HCT116 (cell line): ENCODE data around the gene TOR4A. TPM values are rescaled to one million over a fixed set of nuclear protein-coding genes. Genes with fewer than 3 reads are reported as not detected.

Source experiments
- ATAC-seq: fragments of 200-7000 bp; cut with Tn5 transposase; 2 replicates; pipeline ENCODE4 v1.9.1; 2020; ENCODE audit warnings: mild to moderate bottlenecking, moderate library complexity
- BruUV-seq: library from RNA; stranded (reverse); fragments of 400-500 nt; replicated peaks from 2 replicates; lab custom pipeline; 2021; lab: Mats Ljungman, UMichigan
- CTCF ChIA-PET: fragments of 300-600 bp; sonication (Branson Sonifier 250); formaldehyde crosslinking; loops from one replicate; lab custom pipeline; 2021; ENCODE audit warnings: antibody characterized with exemption; lab: Charles Lee
- POLR2A ChIA-PET: fragments of 300-600, 350-600 bp; sonication (Branson Sonifier 250); formaldehyde crosslinking; loops from one replicate; lab custom pipeline; 2021; ENCODE audit warnings: antibody characterized with exemption; lab: Charles Lee
- RAD21 ChIA-PET, 2 experiments: fragments of 300-600 bp; sonication (Branson Sonifier 250); formaldehyde crosslinking; loops; one replicate each; lab custom pipeline; 2023; ENCODE audit warnings: low total read pairs in 2 of 2; ENCODE audit not compliant: uncharacterized antibody in 2 of 2, unreplicated experiment in 2 of 2, low non-redundant PET in 1 of 2; lab: Charles Lee
- DNase-seq: peaks from one replicate; pipeline ENCODE4 v3.0.0-alpha.2; 2010; ENCODE audit warnings: low read depth, low spot score
- H2AFZ ChIP-seq: fragments of 200-600 bp; shearing (Covaris generic), sonication (generic); 2 replicates; pipeline ENCODE4 v1.6.1; 2017; ENCODE audit warnings: low read depth, mixed run types, mixed read lengths, antibody characterized with exemption, low read length; ENCODE audit not compliant: poor library complexity, severe bottlenecking
- H3K27ac ChIP-seq: 2 replicates; pipeline ENCODE4 v1.5.1; 2012; ENCODE audit warnings: low read depth, low read length
- H3K27me3 ChIP-seq: fragments of 200-600 bp; sonication (generic); 2 replicates; pipeline ENCODE4 v1.6.1; 2016; ENCODE audit warnings: mixed run types, low read length, mixed read lengths; ENCODE audit not compliant: insufficient read depth
- H3K36me3 ChIP-seq, 2 experiments: fragments of 200-500 bp in 1 of 2; fragments of 200-600 bp in 1 of 2; sonication (Bioruptor generic) in 1 of 2; sonication (generic) in 1 of 2; 2 replicates each; pipeline versions ENCODE4 v1.5.1 to v1.6.1; 2014 to 2016; ENCODE audit warnings: low read length in 2 of 2, inconsistent platforms in 1 of 2, mixed read lengths in 1 of 2, mixed run types in 1 of 2; ENCODE audit not compliant: insufficient read depth in 2 of 2, control insufficient read depth in 1 of 2
- H3K4me1 ChIP-seq, 2 experiments: fragments of 200-600 bp in 1 of 2; sonication (generic) in 1 of 2; 2 replicates each; pipeline versions ENCODE4 v1.5.1 to v1.6.1; 2012 to 2017; ENCODE audit warnings: low read length in 2 of 2, inconsistent platforms in 1 of 2, mild to moderate bottlenecking in 1 of 2, mixed read lengths in 1 of 2, mixed run types in 1 of 2, moderate library complexity in 1 of 2; ENCODE audit not compliant: insufficient read depth in 2 of 2, control insufficient read depth in 1 of 2
- H3K4me2 ChIP-seq: fragments of 200-600 bp; sonication (generic); 2 replicates; pipeline ENCODE4 v1.6.1; 2017; ENCODE audit warnings: mixed run types, low read length, mixed read lengths
- H3K4me3 ChIP-seq, 2 experiments: fragments of 200-600 bp in 1 of 2; sonication (generic) in 1 of 2; replicated peaks in 1 of 2; 2 replicates each; pipeline ENCODE4 v1.5.1; 2011 to 2016; ENCODE audit warnings: low read length in 2 of 2, control low read depth in 1 of 2, low read depth in 1 of 2, mild to moderate bottlenecking in 1 of 2, mixed read lengths in 1 of 2, mixed run types in 1 of 2
- H3K79me2 ChIP-seq: fragments of 200-600 bp; sonication (generic); 2 replicates; pipeline ENCODE4 v1.6.1; 2017; ENCODE audit warnings: mild to moderate bottlenecking, mixed run types, low read length, moderate library complexity, mixed read lengths; ENCODE audit not compliant: insufficient read depth
- H3K9ac ChIP-seq: fragments of 200-600 bp; sonication (generic); 2 replicates; pipeline ENCODE4 v1.6.1; 2016; ENCODE audit warnings: low read length, mixed read lengths
- H3K9me2 ChIP-seq: fragments of 200-600 bp; sonication (generic), shearing (Covaris generic); 2 replicates; pipeline ENCODE4 v1.6.1; 2017; ENCODE audit warnings: mixed run types, mild to moderate bottlenecking, moderate library complexity; ENCODE audit not compliant: insufficient read depth
- H3K9me3 ChIP-seq, 2 experiments: fragments of 200-500 bp in 1 of 2; fragments of 200-600 bp in 1 of 2; sonication (Bioruptor generic) in 1 of 2; sonication (generic) in 1 of 2; 2 replicates each; pipeline ENCODE4 v1.6.1; 2014 to 2017; ENCODE audit warnings: low read length in 2 of 2, mixed read lengths in 2 of 2, inconsistent platforms in 1 of 2, low read depth in 1 of 2, mild to moderate bottlenecking in 1 of 2, mixed run types in 1 of 2, moderate library complexity in 1 of 2; ENCODE audit not compliant: control insufficient read depth in 1 of 2, insufficient read depth in 1 of 2
- H4K20me1 ChIP-seq: fragments of 200-600 bp; sonication (generic), shearing (Covaris generic); 2 replicates; pipeline ENCODE4 v1.6.1; 2017; ENCODE audit warnings: mixed run types, mild to moderate bottlenecking, moderate library complexity; ENCODE audit not compliant: insufficient read depth
- ZNF274 ChIP-seq: fragments of 200-500 bp; sonication (Bioruptor generic); IDR thresholded peaks from 2 replicates; pipeline ENCODE4 v1.6.1; 2014; ENCODE audit warnings: mild to moderate bottlenecking, low read depth, low read length, inconsistent platforms
- intact Hi-C: fragments of 100-400 bp; cut with micrococcal nuclease; formaldehyde crosslinking; loops from 2 replicates; pipeline ENCODE4 v1.10.0; 2022
- total RNA-seq: library from RNA; stranded (reverse); gene quantifications from one replicate; pipeline ENCODE4 v1.2.1, GENCODE V29; 2021; ENCODE audit not compliant: unreplicated experiment
- TF ChIP-seq, protein P1 (sequence below), 3 experiments: fragments of 200-600 bp in 1 of 3; sonication (generic) in 1 of 3; IDR thresholded peaks in 2 of 3; conservative IDR thresholded peaks in 1 of 3; 2 replicates each; pipeline ENCODE4 v1.5.1; 2012 to 2017; ENCODE audit warnings: low read depth in 2 of 3, low read length in 2 of 3, antibody characterized with exemption in 1 of 3, borderline replicate concordance in 1 of 3, control low read depth in 1 of 3, mild to moderate bottlenecking in 1 of 3, mixed read lengths in 1 of 3, mixed run types in 1 of 3, moderate library complexity in 1 of 3; ENCODE audit not compliant: insufficient read depth in 1 of 3

TOR4A gene
- total RNA-seq, 1 experiment from 2014 or later: 34.0 TPM

DNA sequence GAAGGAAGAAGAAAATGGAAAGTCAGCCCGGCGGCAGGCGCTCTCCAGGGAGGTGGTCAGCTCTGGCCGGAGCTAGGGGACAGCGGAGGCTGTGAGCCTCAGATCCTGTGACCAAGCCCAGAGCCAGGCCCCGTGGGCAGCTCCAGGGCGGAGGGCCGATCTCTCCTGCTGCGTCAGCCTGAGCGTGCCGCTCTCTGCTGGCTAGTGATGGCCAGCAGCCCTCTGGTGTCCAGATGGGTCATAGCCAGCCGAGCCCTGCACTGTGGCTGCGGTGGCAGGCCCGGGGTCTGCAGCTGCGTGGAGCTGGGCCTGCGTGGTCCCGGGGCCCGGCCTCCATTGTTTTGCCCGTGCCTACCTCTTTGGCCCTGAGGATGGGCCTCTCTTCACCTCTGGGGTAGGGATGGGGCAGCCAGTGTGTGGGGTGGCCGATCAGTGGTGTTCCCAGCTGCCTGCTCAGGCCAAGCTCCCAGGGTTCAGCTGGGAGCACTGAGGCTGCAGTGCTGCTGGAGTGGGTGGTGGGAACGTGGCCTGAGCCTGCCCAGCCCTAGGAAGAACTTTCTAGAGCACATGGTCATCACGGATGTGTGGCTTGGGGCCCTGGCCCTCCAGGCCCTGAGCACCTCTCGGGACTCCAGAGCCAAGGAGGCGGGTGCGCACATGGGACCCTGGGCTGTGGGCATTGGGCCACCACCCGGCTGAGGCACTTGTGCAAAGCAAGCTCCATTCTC is 41.6 kb downstream of the TOR4A start:
- no peaks in the 10 kb centered on the region for H3K27me3 ChIP-seq
- DNase-seq (no peak), ATAC-seq (no peak)
- H3K4me1 ChIP-seq: peaks cover 10 to 20% of the 10 kb centered on the region in 2 experiments; a peak in 3 of 4 replicates
- H3K79me2 ChIP-seq: no peaks in the 10 kb centered on the region
- POLR2A ChIA-PET: interaction anchor here (0.6 kb wide), 1 partner anchor 122 kb away, joined by 3 read pairs; the partner anchor contains the start of gene ENTPD8
- H4K20me1 ChIP-seq: no peaks in the 10 kb centered on the region
- H3K4me3 ChIP-seq: no peak overlapping the region
- H3K4me2 ChIP-seq: no peak overlapping the region
- CTCF ChIA-PET: interaction anchor here (0.6 to 1.4 kb wide), 3 partner anchors 17 to 110 kb away, joined by 3 to 8 read pairs (median 4); partner anchors contain the start of genes EXD3, NOXA1 and NRARP
- TF ChIP-seq, protein P1, sequence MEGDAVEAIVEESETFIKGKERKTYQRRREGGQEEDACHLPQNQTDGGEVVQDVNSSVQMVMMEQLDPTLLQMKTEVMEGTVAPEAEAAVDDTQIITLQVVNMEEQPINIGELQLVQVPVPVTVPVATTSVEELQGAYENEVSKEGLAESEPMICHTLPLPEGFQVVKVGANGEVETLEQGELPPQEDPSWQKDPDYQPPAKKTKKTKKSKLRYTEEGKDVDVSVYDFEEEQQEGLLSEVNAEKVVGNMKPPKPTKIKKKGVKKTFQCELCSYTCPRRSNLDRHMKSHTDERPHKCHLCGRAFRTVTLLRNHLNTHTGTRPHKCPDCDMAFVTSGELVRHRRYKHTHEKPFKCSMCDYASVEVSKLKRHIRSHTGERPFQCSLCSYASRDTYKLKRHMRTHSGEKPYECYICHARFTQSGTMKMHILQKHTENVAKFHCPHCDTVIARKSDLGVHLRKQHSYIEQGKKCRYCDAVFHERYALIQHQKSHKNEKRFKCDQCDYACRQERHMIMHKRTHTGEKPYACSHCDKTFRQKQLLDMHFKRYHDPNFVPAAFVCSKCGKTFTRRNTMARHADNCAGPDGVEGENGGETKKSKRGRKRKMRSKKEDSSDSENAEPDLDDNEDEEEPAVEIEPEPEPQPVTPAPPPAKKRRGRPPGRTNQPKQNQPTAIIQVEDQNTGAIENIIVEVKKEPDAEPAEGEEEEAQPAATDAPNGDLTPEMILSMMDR (IDR thresholded peaks at IDR 0.05 in 2 of 3, conservative IDR thresholded peaks at IDR 0.05 in 1 of 3; ENCODE audit: borderline replicate concordance in 1 of 3, insufficient read depth in 1 of 3, low read depth in 2 of 3, low read length in 2 of 3): 0 out of 6 replicates have a peak, but pooled peaks of 1 of the 3 experiments have one; percentile 8
- no peak for TF ChIP-seq ZNF274
- RAD21 ChIA-PET: no interaction called here
- no peaks in the 10 kb centered on the region for H3K36me3 ChIP-seq
- H3K9me2 ChIP-seq: no peaks in the 10 kb centered on the region
- H3K9ac ChIP-seq: no peak overlapping the region
- intact Hi-C loops: no loop called here
- no TSS peak for BruUV-seq
- H3K9me3 ChIP-seq: no peaks in the 10 kb centered on the region
- no peak overlapping the region; the same call in 1 of the 2 replicates for H3K27ac ChIP-seq
- no peak overlapping the region for H2AFZ ChIP-seq
